GM12872 (cell line): ENCODE results near the gene RNF150.

Experiments used
- CTCF ChIP-seq: IDR thresholded peaks from 3 replicates; pipeline ENCODE4 v1.5.1; 2011; ENCODE audit warnings: low read depth, mild to moderate bottlenecking, low read length, moderate library complexity; ENCODE audit not compliant: insufficient read depth

RNF150 gene

GRCh38 chr4:141036786-141037185 is 96.5 kb downstream of the RNF150 start:
- no peak for TF ChIP-seq CTCF

GRCh38 chr4:141035920-141036319 is 97.3 kb downstream of the RNF150 start:
- no peak for TF ChIP-seq CTCF

GRCh38 chr4:141028024-141028529 is 105.2 kb downstream of the RNF150 start:
- TF ChIP-seq CTCF: no peak

- no peak for TF ChIP-seq CTCF
Observed at GRCh38 chr4:141027421-141027820, 105.8 kb downstream of the RNF150 start.

GRCh38 chr4:141026900-141027299 is 106.4 kb downstream of the RNF150 start:
- TF ChIP-seq CTCF: no peak

GRCh38 chr4:141023051-141023450 is 110.2 kb downstream of the RNF150 start:
- TF ChIP-seq CTCF: no peak

- TF ChIP-seq CTCF: no peak
Observed at GRCh38 chr4:141022111-141022695, 111.1 kb downstream of the RNF150 start.
